NCI-H2196 treated with DMSO at 0.1 percent for 48 hours (cell line): Measurements from ENCODE around the gene ZNF260.
"Not testable (repeated sequence)": the region's sequence is repeated elsewhere in the genome, so short reads cannot be mapped to it uniquely, and the experiment has no call there.

Experiments
- DNase-seq: peaks from one replicate; lab custom pipeline; 2025; ENCODE audit not compliant: unreplicated experiment; lab: John Stamatoyannopoulos, UW

ZNF260 gene

GRCh38 chr19:36528194-36528920 is at the start of gene ZNF260:
Gene ZNF260 (minus strand): TSS chr19:36528271. CDS start chr19:36515238, 13,033 bp downstream.
- peak; percentile 92 for DNase-seq

GRCh38 chr19:36577271-36577996 is 49.4 kb upstream of the ZNF260 start:
- DNase-seq = no peak

- DNase-seq = no peak
Observed at GRCh38 chr19:36574741-36575140, 46.7 kb upstream of the ZNF260 start.

- no peak for DNase-seq
Observed at GRCh38 chr19:36573895-36574720, 46.0 kb upstream of the ZNF260 start.

- DNase-seq = peak; percentile 60
Observed at GRCh38 chr19:36573020-36573894, 45.2 kb upstream of the ZNF260 start, which contains the start of gene ZNF529. Gene ZNF529 (minus strand): TSS chr19:36573292. CDS start chr19:36572346, 946 bp downstream.

- no peak for DNase-seq
Observed at GRCh38 chr19:36572593-36573019, 44.5 kb upstream of the ZNF260 start.

GRCh38 chr19:36564391-36564790 is 36.3 kb upstream of the ZNF260 start:
- DNase-seq = no peak

GRCh38 chr19:36547001-36547732 is 19.1 kb upstream of the ZNF260 start:
- DNase-seq = no peak

GRCh38 chr19:36528921-36529518 is 949 bp upstream of the ZNF260 start:
- no peak for DNase-seq

GRCh38 chr19:36527873-36528193 is 238 bp downstream of the ZNF260 start:
- DNase-seq = no peak

- DNase-seq = no peak
Observed at GRCh38 chr19:36527341-36527740, 730 bp downstream of the ZNF260 start.

GRCh38 chr19:36526581-36526980 is 1.5 kb downstream of the ZNF260 start:
- DNase-seq = no peak

- DNase-seq = no peak
Observed at GRCh38 chr19:36524617-36525016, 3.5 kb downstream of the ZNF260 start.

- DNase-seq = no peak
Observed at GRCh38 chr19:36514012-36514612, 14.0 kb downstream of the ZNF260 start.

GRCh38 chr19:36508325-36508724 is 19.7 kb downstream of the ZNF260 start:
- no peak for DNase-seq

- DNase-seq = no peak
Observed at GRCh38 chr19:36501973-36502372, 26.1 kb downstream of the ZNF260 start.

GRCh38 chr19:36497001-36497400 is 31.1 kb downstream of the ZNF260 start:
- no peak for DNase-seq

GRCh38 chr19:36492689-36493453 is 35.2 kb downstream of the ZNF260 start:
- not testable (repeated sequence) for DNase-seq
